8988T (cell line): ENCODE data around the gene PLXND1.
A peak's percentile ranks its signal among the peaks of the same experiment; 100 is the strongest.
"Not testable (repeated sequence)": the region's sequence is repeated elsewhere in the genome, so short reads cannot be mapped to it uniquely, and the experiment has no call there.

ENCODE experiments used
- DNase-seq: peaks from one replicate; pipeline ENCODE4 v3.0.0; 2011

Gene PLXND1

GRCh38 chr3:129613367-129613740 is 6.9 kb upstream of the PLXND1 start:
- no peak for DNase-seq

DNA sequence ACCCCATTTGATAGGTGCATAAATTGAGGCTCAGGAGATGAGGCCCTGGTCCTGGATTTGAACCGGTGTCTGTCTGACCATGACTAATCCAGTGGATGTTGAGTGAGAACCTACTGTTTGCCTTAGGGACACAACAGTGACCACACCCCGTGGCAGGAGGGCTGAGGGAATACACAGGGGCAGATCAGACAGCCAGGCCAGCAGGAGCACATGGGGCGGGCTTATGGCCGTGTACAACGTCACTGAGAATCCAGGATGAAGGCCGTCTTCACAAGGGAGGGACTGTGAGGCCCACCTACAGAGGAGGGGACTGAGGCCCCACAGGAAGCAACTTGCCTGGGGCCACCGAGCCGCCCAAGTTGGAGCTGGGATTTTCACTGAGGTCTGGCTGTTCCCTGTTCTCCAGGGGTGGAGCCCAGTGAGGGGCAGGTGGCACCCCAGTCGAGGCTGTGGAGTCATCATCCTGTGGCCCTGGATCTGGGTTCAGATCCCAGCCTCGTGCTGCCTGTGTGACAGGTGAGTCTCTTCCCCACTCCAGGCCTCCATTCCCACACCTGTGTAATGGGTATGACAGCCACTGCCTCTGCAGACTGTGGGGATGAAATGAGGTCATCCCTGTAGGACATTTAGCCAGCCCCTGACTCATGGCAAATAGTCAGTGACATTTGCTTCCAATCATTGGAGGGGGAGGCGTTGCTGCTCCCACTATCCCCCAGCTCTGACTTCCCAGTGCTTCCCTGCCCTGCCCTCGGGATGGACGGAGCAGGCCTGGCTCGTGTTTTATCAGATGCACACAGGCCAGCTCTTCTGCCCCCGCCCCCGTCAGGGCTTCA is 6.3 kb upstream of the PLXND1 start:
- DNase-seq = no peak

DNA sequence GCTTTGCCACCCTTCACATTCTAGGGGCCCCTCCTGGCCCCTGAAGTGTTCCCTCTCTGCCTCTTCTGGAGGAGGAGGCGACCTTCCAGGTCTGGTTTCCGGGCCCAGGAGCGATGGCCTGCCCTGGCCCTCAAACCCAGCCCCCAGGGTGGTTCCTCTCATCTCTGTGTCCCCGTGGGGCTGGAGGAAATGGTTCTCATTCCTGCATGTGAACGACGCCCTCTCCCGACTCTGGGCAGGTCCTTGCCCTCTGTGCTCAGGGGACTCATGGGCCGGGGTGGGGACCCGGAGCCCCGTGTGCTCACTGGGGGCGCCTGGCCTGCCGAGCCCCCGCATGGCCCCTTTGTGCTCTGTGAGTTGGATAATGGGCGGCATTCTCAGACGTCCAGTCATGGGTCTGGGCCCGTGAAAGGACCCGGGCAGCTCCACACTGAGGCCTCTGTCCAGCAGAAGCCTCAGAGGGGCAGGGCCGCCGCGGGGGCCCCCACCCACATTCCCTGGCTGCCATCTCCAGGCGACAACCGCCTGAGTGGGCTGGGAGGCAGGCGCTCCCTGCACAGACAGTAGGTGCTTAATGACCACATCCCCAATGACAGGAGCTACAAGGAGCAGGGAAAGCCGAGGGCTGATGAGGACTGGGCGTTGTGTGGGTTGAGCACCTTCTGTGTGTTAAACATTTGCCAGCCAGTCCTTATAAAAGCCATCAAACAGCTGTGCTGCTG is 5.5 kb upstream of the PLXND1 start:
- no peak for DNase-seq

DNA sequence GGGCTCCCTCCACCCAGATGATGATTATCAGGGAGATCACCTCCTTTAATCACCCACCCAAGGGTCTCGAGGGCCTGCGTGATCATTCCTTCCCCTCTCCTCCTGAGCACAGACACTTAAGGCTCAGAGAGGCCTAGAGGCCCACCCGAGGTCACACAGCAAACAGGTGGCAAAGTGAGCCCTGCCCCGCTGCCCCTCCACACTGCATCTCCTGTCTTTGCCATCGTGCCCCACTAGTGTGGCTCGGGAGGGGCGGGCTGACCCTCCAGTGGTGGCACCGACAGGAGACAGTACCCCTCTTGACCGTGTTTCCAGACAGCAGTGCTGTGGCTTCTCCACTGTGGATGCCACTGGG is 4.9 kb upstream of the PLXND1 start:
- no peak for DNase-seq

- not testable (repeated sequence) for DNase-seq
Observed at GRCh38 chr3:129610794-129611445, 4.4 kb upstream of the PLXND1 start.

GRCh38 chr3:129610276-129610675 is 3.8 kb upstream of the PLXND1 start:
- no peak for DNase-seq

GRCh38 chr3:129609591-129610182 is 3.2 kb upstream of the PLXND1 start:
- DNase-seq = no peak

DNA sequence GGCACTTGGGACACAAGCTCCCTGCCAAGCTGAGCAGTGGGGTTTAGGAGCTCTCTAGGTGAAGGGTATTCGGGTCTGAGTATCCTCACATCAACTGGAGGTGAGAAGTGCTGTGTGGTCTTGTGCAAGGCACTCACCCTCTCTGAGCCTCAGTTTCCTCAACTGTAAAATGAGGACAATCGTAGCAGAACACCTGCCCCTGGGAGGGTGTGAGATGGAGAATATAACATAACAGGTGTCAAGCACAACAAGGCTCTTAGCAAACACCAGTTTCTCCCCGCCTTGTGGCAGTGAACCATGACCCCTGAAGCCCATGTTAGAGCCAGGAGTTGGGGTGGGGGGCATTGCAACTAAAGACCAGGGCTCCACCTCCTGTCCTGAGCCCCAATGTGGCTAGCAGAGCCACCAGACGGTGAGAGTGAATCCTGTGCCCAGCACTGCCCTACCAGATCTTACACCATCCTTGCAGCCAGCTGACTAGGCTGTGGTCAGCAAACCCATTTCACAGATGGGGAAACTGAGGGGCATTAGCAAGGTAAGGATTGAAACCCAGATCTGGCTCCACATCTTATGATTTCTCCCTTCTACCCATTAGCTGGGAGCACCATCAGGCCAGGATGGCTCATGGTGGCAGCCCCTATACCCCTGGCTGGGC is 2.6 kb upstream of the PLXND1 start:
- no peak for DNase-seq

GRCh38 chr3:129608087-129608935 is 1.8 kb upstream of the PLXND1 start:
- DNase-seq = peak; percentile 83

- no peak for DNase-seq
Observed at GRCh38 chr3:129607391-129608068, 1.1 kb upstream of the PLXND1 start.

DNA sequence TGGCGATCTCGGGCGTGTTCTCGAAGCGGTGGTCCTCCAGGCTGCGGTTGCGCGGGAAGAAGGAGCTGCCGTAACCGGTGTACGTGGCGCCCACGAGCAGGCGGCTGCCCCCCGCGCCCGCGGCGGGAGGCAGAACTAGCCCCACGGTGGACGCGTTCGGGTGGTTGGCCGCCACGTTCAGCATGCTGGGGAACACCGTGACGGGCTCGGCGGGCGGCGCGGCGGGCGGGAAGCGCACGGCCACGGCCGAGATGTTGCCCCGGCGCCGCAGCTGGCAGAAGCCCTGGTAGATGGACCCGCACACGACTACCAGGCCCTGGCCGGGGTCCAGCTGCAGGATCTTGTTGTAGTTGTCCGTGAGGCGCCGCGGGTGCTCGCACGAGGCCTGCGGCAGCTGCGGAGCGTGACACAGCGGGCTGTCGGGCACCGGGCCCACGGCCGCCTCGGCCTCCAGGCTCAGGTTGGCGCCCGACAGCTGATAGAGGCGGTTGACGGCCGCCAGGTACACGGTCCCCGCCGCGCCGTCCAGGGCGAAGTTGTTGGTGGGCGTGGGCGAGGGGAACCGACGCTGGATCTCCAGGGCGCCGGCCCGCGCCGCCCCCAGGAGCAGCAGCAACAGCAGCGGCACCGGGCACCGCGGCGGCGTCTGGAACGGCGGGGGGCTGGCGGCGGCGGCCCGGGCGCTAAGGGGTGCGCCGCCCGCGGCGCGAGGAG is 397 bp downstream of the PLXND1 start:
- peak; percentile 84 for DNase-seq

DNA sequence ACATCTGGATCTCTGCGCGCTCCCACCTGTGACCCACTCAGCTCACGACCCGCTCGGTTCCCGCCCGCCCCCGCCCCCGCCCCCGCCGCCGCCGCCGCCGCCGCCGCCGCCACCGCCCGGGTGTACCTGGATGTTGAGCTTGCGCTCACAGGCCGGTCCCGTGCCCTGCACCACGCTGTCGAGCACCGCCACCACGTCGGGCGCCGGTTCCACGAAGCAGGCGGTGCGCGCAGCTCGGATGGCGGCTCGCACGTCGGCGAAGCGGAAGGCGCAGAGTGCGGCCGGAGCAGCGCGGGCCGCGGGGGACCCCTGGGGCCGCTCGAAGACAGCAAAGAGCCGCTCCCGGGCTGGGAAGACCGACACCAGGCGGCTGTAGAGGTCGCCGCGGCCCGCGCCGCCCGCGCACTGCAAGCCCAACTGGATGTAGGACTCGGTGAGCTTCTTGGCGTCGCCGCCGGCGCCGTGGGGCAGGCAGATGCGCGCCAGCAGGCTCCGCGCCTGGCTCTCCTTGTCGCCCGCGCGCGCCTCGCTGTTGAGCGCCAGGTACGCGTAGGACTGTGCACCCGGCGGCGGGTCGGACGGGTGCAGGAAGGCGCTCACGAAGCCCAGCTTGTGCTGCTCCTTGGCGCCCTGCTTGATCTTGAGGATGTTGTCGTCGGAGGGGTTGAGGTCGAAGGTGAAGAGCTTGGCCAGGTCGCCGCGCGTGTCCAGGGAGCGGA is 1.1 kb downstream of the PLXND1 start:
- DNase-seq = no peak

- DNase-seq = no peak
Observed at GRCh38 chr3:129604767-129605166, 1.7 kb downstream of the PLXND1 start.

DNA sequence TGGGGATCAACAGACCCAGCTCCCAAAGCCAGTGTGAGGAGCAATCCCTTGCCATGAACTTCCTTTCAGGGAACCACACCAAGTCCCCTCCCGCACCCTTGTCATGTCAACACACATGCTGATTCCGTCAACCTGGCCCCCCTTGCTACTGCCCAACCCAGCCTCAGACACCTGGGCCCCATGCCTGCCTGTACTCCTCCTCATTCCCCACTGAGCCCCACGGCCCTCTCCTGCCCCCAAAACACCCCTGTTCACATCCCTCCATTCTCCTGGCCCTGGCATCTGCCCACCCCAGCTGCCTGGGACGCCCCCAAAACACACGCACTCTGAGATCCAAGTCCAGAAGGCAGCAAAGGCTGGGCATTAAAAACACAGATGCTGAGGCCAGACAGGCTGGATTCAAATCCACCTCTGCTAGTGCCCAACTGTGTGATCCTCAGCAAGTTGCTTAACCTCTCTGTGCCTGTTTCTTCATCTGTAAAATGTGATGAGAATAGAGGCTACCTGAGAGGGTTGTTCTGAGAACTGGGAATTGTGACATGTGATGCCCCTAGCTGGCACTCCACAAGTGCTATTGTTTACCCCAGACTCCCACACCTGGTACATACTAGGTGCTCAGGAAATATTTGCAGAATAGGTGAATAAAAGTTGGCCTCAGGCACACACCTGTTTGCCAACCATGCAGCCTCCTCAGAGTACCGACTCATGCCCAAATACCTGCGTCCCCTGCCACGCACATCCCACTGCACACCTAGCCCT is 2.3 kb downstream of the PLXND1 start:
- DNase-seq = no peak

- DNase-seq = no peak
Observed at GRCh38 chr3:129603561-129603942, 2.9 kb downstream of the PLXND1 start.

- DNase-seq = no peak
Observed at GRCh38 chr3:129602730-129603560, 3.5 kb downstream of the PLXND1 start.

DNA sequence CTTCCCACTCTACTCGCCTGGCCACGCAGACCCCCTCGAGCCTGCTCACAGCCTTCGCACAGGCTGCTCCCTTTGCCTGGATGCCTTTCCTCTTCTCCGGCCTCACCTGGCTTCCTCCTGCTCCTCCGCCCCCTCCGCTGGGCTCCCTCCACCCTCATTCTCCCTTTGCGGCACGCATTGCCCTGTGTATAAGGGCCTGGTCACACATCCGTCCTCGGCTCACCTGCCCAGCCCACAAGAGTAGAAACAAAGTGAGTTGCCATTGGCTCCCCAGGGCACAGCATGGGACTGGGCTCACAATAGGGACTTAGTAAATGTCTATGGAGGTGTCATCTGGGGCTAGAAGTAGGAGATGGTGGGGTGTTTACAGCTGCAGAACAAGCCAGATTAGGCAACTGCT is 4.2 kb downstream of the PLXND1 start:
- DNase-seq = no peak

GRCh38 chr3:129601713-129602112 is 4.8 kb downstream of the PLXND1 start:
- DNase-seq = no peak
